ENCODE results near the gene ITFG1.

Gene ITFG1

DNA sequence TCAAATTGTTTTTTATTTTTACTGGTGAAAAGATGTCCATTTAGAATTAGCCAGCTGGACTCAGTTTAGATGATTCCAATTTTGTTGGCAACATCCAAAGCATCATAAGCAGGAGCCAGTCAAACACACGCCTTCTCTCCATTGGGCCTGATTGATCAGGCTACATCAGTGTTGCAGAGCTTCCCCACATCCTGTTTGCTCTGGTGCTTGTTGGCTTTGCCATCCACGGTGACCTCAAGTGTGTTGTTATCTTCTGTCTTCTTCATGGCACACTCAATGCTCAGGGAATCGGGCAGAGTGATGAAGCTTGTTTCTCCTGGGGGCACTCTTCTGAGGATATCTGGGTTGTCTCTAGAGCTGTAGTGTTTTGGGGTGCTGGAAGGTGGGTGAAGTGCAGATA, 310.8 kb downstream of the ITFG1 start:
- TF ChIP-seq, protein P1, sequence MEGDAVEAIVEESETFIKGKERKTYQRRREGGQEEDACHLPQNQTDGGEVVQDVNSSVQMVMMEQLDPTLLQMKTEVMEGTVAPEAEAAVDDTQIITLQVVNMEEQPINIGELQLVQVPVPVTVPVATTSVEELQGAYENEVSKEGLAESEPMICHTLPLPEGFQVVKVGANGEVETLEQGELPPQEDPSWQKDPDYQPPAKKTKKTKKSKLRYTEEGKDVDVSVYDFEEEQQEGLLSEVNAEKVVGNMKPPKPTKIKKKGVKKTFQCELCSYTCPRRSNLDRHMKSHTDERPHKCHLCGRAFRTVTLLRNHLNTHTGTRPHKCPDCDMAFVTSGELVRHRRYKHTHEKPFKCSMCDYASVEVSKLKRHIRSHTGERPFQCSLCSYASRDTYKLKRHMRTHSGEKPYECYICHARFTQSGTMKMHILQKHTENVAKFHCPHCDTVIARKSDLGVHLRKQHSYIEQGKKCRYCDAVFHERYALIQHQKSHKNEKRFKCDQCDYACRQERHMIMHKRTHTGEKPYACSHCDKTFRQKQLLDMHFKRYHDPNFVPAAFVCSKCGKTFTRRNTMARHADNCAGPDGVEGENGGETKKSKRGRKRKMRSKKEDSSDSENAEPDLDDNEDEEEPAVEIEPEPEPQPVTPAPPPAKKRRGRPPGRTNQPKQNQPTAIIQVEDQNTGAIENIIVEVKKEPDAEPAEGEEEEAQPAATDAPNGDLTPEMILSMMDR (conservative IDR thresholded peaks at IDR 0.05) = no peak
- no peak overlapping the region for H3K27ac ChIP-seq

DNA sequence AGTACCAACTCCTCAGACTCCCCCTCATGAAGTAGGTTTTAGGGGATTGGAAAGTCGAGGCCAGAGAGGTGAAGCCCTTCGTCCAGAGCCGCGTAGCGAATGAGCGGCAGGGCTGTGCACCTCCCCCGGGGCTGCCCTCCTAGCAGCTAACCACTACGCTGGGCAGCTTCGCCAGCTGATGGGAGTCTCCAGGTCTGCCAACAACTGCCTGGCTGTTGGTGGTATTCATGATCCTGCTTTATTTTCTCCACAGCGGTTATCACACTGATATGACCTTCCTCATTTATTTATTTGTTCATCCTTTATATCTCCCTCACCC, 316.3 kb downstream of the ITFG1 start:
- peak overlapping the region; percentile 79; the same call in 1 of the 2 replicates for H3K27ac ChIP-seq
- TF ChIP-seq, protein P1 (conservative IDR thresholded peaks at IDR 0.05) = 0 out of 2 replicates have a peak, but pooled peaks have one; percentile 17

DNA sequence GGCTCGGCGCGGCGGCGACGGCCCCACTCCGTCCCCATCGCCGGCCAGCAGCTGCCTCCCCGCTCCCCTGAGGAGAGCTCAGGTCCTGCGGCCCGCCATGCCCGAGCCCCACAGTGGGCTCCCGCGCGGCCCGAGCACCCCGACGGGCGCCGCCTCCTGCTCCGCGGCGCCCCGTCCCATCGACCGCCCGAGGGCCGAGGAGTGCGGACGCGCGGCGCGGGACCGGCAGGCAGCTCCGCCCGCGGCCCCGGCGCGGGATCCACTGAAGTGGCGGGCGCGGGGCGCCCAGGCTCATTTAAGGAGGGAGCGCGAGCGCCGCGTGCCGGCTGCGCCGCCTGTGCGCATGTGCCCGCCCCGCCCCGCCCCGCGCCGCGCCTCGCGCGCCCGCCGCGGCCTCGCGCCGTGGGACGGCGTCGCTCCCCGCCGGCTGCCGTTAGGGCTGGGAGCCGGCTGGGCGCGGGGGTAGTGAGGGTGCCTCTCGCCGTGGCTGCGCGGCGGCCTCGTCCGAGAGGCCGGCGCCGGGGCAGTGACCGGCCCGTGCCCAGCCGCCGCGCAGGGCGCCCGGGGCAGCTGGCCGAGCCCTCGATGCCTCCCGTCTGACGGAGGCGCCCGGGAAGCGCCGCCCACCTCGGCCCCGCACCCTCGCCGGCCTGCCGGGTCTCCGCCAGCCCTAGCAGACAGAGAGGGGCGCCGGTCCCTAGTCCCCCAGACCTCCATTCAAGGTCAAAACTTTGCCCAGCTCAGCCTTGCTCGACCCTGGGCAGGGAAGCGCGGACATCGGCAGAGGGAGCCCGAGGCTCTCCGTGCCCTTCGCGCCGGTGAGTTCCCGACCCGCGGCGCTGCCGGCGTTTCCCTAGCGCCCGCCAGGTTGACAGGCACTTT, 316.9 kb downstream of the ITFG1 start, which contains the start of gene NETO2:
NETO2 (minus strand) TSS at position 269 of the 882 bp plus-strand sequence. CDS start 333 bp downstream, outside the sequence.
- TF ChIP-seq, protein P1 (conservative IDR thresholded peaks at IDR 0.05) = peak; percentile 54
- H3K27ac ChIP-seq = peak within 1 kb of the TSS; percentile 79

DNA sequence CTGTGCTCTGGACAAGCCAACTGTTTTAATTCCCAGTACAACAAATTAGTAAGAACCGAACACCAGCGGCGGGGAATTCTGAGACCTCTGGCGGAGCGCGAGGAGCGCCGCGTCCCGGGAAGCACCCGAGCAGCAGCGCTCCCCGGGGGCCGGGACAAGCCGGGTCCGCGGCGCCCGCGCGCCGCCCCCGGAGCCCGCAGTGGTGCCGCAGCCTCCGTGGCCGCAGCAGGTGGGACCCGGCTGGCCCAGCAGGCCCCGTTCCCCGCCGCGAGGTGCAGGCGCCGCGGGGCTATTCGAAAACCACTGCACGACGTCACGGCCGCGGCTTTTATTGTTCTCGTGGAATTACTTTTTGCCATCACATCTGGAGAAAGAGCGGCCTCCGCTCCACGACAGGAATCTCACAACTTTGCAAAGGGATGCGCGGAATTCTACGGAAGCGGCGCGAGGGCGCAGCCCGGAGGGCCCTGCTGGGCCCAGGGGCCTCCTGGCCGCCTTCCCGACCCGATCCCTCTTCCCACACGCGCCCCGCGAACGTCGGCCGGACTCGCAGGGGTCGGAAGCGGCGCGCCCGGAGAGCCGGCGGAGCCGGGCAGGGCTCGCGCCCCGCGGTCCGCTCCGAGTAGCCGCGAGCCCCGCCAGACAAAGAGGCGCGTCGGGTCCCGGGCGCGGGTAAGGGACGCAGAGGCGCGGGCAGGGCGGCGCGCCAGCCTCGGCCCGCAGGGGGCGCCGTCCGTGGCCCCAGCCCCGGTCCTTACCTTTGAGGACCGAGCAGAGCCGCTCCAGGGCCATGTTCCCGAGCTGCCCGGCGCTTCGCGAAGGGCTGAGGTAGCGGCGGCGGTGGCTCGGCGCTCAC, 317.8 kb downstream of the ITFG1 start:
- TF ChIP-seq, protein P1 (conservative IDR thresholded peaks at IDR 0.05) = peak; percentile 82
- peak overlapping the region; percentile 79 for H3K27ac ChIP-seq

DNA sequence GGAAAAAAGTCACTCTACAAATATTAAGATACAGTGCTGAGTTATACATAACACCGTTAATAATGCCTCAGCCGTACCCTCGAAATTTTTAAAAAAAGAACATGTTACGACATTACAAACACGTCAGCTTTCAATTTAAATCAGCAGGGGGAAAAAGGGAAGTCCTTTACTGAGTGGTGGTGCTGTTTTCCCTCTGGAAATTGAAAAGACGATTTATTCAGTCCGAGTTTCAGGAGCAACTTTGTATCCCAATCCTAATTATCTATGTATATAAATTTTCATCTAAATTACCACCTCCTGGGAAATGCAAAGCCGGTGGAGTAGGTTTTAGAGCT, 318.4 kb downstream of the ITFG1 start:
- TF ChIP-seq, protein P1 (conservative IDR thresholded peaks at IDR 0.05) = no peak
- peak overlapping the region; percentile 79 for H3K27ac ChIP-seq

DNA sequence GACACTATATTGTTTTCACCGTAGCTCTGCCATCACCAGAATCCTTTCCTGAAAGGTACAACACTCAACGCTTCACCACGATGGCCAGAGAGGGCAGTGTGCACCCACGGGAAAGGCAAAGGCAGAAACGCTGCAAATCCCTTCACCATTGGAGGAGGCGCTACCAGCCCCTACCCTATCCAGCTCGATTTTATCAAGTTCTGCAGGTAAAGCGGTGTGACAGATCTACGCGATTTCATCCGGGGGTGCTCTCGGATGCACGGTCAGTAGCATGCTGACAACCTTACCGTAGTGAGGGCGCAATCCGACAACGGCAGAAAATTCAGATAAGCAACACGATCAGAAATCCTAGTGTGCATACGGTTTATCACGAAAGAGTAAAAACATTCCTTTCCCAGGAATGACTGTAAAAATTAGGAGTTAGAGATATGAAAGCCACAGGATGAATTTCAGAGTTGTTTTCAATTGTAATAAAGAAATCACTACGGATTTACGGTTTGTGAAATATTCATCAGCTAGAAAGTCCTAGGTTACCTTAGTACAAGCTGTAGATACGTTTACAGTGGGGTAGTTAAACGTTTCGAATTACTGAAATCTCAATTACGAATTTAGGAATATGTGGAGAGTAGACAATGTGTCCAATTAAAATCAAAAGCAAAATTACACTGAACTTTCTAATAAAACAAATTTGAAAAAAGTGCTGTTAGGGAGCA, 318.9 kb downstream of the ITFG1 start:
- peak overlapping the region; percentile 79; the same call in 1 of the 2 replicates for H3K27ac ChIP-seq
- TF ChIP-seq, protein P1 (conservative IDR thresholded peaks at IDR 0.05) = peak; percentile 87

Measured in VCaP (cell line).